Muscle of leg (tissue), 11 donors: ENCODE data around the gene UBE2Q1. TPM values are rescaled to one million over a fixed set of nuclear protein-coding genes. Genes with fewer than 3 reads are reported as not detected.

Source experiments
- DNase-seq: peaks from one replicate; pipeline ENCODE4 v3.0.0; 2013
- H3K27ac ChIP-seq: one replicate; pipeline ENCODE4 v1.5.1; 2013; ENCODE audit warnings: mild to moderate bottlenecking, low read length, control low read depth
- H3K27me3 ChIP-seq: one replicate; pipeline ENCODE4 v1.6.1; 2013; ENCODE audit warnings: low read length; ENCODE audit not compliant: control insufficient read depth, insufficient read depth
- H3K36me3 ChIP-seq: one replicate; pipeline ENCODE4 v1.6.1; 2013; ENCODE audit warnings: low read length; ENCODE audit not compliant: control insufficient read depth, insufficient read depth
- H3K4me1 ChIP-seq: one replicate; pipeline ENCODE4 v1.6.1; 2013; ENCODE audit warnings: low read length; ENCODE audit not compliant: control insufficient read depth, insufficient read depth
- H3K4me3 ChIP-seq: one replicate; pipeline ENCODE4 v1.5.1; 2013; ENCODE audit warnings: low read length, control low read depth
- H3K9me3 ChIP-seq: replicated peaks from 2 replicates; pipeline ENCODE4 v1.6.1; 2013; ENCODE audit warnings: low read depth, low read length; ENCODE audit not compliant: control insufficient read depth
- WGBS: methylation state at CpG from one replicate; pipeline ENCODE4 v1.1.5; 2013; ENCODE audit warnings: missing lambda C conversion rate; ENCODE audit not compliant: insufficient coverage; 5-methylcytosine and 5-hydroxymethylcytosine counted together
- polyA plus RNA-seq, 8 donors: library from polyadenylated mRNA; unstranded; fragments of 120-200 nt; gene quantifications; one replicate each; pipeline versions ENCODE4 v1.2.1 to v1.2.3, GENCODE V29; 2013; ENCODE audit warnings: inconsistent platforms in 1 of 8, low replicate concordance in 1 of 8; ENCODE audit not compliant: insufficient read length in 8 of 8, insufficient read depth in 1 of 8
- total RNA-seq: library from RNA; stranded (reverse); fragments of 120-200 nt; gene quantifications from one replicate; pipeline ENCODE4 v1.2.4, GENCODE V29; 2013

UBE2Q1 gene
- total and polyA plus RNA-seq, 9 donors, result 21.8 to 73.4 (median 67.8) TPM

DNA sequence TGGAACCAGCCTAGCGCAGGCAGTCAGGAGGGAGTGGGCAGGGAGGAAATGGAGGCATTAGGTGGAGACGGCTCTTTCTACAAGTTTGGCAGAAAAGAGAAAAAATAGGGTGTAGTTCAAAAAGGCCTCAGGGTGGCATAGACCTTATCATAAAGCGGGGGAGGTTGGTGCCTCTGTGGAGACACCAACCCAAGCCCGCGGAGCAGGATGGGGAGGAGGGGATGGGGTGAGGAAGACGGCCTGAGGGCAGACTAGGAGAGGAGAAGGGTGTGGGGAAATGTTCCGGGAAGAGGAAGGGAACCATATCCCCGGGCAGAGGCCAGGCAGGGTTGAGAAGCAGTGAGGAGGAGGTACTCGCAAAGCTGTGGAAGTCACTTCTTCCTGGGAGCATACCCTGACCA lies 38.9 kb downstream of the UBE2Q1 start:
- DNase-seq, result peak; percentile 26
- H3K9me3 ChIP-seq, result no peaks in the 10 kb centered on the region
- H3K36me3 ChIP-seq, result no peaks in the 10 kb centered on the region
- no peak overlapping the region for H3K27ac ChIP-seq
- peaks cover 10% of the 10 kb centered on the region for H3K27me3 ChIP-seq
- H3K4me1 ChIP-seq, result no peaks in the 10 kb centered on the region
- WGBS, result 59% methylated on average over 5 of the region's 9 CpGs
- H3K4me3 ChIP-seq, result no peak overlapping the region

DNA sequence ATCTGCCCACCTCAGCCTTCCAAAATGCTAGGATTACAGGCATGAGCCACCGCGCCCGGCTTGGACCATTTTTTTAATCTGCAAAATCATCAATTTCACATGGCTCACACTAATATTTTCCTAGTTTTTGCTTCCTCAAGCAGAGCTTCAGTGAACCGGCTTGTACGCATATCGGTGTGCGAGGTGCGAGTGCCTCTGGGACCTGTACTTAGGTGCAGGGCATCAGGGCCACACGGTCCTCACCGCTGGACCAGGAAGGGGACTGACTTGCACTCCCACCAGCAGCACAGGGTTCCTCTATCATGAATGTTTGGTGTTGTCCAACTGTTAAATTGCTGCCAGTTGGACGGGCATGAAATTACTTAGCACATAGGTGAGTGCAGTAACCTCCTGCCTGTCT lies 40.8 kb downstream of the UBE2Q1 start:
- Histone ChIP-seq H3K27ac (no peak overlapping the region), H3K9me3 (no peaks in the 10 kb centered on the region), H3K36me3 (no peaks in the 10 kb centered on the region), H3K4me1 (no peaks in the 10 kb centered on the region), H3K27me3 (peaks cover 5% of the 10 kb centered on the region), H3K4me3 (no peak overlapping the region)
- no peak for DNase-seq
- 87% methylated on average over 10 of the region's 11 CpGs for WGBS

DNA sequence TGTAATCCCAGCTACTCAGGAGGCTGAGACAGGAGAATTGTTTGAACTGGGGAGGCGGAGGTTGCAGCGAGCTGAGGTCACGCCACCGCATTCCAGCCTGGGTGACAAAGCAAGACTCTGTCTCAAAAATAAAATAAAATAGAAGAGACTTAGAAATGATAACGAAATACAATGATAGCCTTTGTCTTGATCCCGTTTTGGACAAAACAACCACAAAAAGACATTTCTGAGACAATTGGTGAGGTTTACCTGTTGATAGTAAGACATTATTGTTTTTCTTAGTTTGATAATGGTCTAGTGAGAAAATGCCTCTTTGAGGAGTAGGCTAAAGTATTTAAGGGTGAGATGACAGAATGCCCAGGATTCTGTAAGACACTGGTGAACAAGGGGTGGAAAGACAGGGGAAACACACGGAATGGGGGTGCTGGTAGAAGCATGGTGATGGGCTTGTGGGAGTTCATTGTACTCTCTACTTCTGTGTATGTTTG lies 44.4 kb downstream of the UBE2Q1 start:
- WGBS, result 92% methylated on average over 2 of the region's 7 CpGs
- Histone ChIP-seq H3K4me1 (no peaks in the 10 kb centered on the region), H3K36me3 (no peaks in the 10 kb centered on the region), H3K4me3 (no peak overlapping the region), H3K9me3 (no peaks in the 10 kb centered on the region), H3K27me3 (peaks cover 3% of the 10 kb centered on the region), H3K27ac (no peak overlapping the region)
- DNase-seq, result no peak

DNA sequence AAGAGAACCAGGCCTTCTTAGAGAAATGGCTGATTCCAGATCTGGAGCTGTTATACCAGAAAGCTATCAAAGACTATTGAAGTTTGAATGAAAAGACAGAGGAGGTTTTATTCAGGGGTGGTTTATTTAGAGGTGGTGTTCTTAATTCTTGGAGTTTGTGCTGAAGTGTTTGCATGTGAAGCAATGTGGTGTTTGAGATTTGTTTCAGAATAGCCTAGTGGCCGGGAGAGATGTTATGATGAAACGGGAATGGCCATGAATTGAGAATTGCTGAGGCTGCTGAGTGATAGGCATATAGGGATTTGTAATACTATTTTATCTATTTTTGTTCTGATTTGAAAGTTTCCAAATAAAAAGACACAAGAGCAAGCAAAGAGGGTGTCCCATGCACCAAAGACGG lies 45.7 kb downstream of the UBE2Q1 start:
- no peaks in the 10 kb centered on the region for H3K36me3 ChIP-seq
- peaks cover 5% of the 10 kb centered on the region for H3K27me3 ChIP-seq
- H3K4me1 ChIP-seq, result no peaks in the 10 kb centered on the region
- no peak overlapping the region for H3K27ac ChIP-seq
- no peak overlapping the region for H3K4me3 ChIP-seq
- no peak for DNase-seq
- H3K9me3 ChIP-seq, result no peaks in the 10 kb centered on the region
- WGBS, result no CpG with 5 or more reads among the region's 3 CpGs

DNA sequence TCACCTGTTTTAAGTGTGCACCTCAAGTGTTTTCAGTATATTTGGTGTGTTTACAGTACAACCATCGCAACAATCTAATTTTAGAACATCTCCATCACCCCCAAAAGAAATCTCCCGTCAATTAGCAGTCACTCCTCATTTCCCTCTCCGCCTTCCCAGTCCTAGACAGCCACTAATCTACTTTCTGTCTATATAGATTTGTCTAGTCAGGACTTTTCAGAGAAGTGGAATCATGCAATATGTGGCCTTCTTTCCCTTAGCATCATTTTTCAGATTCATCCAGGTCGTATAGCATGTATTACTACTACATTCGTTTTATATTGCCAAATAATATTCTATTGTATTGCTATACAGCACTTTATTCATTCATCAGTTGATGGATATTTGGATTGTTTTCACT lies 54.6 kb downstream of the UBE2Q1 start:
- peaks cover 5% of the 10 kb centered on the region for H3K9me3 ChIP-seq
- no peaks in the 10 kb centered on the region for H3K36me3 ChIP-seq
- no peak for DNase-seq
- H3K4me1 ChIP-seq, result peaks cover 2% of the 10 kb centered on the region
- H3K4me3 ChIP-seq, result no peak overlapping the region
- H3K27ac ChIP-seq, result no peak overlapping the region
- WGBS, result no CpG with 5 or more reads among the region's 5 CpGs
- H3K27me3 ChIP-seq, result peaks cover 64% of the 10 kb centered on the region

DNA sequence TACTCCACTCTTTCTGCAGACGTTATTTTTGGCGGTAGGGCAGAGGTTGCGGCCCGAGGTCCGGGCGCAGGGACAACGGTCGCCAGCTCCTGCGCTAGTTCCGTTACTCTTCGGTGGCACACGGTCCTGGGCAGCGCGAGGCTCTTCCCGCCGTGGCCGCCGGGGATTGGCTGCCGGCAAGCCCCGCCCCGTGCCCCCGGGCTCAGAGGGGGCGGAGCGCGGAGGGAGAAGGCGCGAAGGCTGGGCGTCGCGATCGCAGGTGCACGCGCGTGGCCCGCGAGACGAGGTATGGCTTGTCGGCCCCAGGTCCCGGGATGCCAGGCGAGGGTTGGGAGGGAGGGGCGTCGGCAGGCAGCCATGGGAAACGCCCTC lies 55.7 kb downstream of the UBE2Q1 start:
- Histone ChIP-seq H3K27ac (no peak overlapping the region), H3K36me3 (no peaks in the 10 kb centered on the region), H3K9me3 (peaks cover 5% of the 10 kb centered on the region), H3K27me3 (peaks cover 64% of the 10 kb centered on the region), H3K4me3 (no peak overlapping the region), H3K4me1 (peaks cover 2% of the 10 kb centered on the region)
- 15% methylated on average over 43 of the region's 43 CpGs for WGBS
- DNase-seq, result no peak

DNA sequence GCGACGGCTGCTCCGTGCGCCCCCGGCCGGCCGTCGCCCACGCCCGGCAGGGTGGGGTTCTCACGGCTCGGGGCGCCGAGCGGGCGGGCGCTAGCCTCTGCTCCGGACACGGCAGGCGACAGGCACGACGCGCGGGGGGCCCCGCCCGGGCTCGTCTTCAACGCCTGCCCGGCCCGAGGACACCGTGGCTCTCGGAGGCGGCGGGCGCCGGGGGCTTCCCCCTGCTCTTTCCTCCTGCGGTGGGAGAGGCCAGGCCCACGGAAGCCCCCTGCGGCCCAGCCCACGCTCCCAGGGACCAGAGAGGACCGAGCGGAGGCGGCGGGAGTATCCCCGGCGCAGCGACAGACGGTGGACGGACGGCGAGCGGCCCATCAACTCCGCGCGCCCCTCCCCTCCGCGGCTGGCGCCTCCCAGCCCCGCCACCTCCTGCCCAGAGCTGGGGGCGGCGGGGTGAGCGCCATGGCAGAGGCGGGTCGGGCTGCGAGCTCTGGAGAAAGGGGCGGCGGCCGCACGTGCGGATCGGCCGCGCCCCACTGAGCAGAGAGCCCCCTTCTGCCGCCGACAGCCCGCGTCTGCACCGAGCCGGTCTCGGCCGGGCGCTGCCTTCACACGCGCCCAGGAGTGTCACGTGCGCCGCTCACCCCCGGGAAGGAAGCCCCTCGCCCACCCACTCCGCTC lies 56.3 kb downstream of the UBE2Q1 start, which contains the start of the genes SHE and TDRD10:
TSS of gene SHE (minus strand) at position 347 of the 678 bp plus-strand sequence. CDS start 386 bp downstream, outside the sequence.
TSS of gene TDRD10 (plus strand) at position 154 of the 678 bp plus-strand sequence. CDS start 4,685 bp downstream, outside the sequence.
- Histone ChIP-seq H3K36me3 (no peaks in the 10 kb centered on the region), H3K4me3 (peak within 1 kb of the TSS; percentile 34), H3K27me3 (peaks cover 59% of the 10 kb centered on the region), H3K27ac (peak within 1 kb of the TSS; percentile 72), H3K4me1 (peaks cover 2% of the 10 kb centered on the region), H3K9me3 (peaks cover 5% of the 10 kb centered on the region)
- under 1% methylated on average over 87 of the region's 90 CpGs for WGBS
- peak; percentile 39 for DNase-seq

DNA sequence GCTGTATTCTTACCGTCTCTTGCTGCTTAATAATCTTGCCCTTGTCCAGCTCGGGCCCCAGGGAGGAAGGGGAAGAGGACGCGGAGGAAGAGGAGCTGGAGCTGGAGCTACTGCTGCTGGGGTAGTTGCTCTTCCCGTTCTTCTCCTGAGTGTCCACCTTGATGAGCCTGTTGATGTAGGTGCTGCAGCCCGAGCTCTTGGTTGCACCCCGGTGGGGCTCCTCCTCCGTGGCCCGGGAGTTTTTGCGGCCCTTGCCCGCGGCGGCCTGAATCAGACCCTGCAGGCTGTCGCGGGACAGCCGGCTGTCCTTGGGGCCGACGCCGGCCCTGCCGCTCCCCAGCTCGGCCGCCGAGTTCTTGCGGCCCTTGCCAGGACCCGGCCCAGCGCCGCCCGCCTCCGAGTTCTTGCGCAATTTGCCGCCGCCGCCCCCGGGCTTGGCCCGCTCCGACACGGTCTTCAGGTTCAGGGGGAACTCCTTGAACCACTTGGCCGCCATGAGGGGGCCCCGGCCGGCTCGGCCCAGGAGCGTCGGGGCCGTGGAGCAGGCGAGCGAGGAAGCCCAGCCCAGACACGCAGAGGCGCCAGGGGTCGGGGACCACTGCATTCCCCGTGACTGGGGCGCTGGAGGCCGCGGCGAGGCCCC lies 56.9 kb downstream of the UBE2Q1 start:
- peak overlapping the region; percentile 30 for H3K4me3 ChIP-seq
- H3K36me3 ChIP-seq, result no peaks in the 10 kb centered on the region
- peaks cover 60% of the 10 kb centered on the region for H3K27me3 ChIP-seq
- peaks cover 2% of the 10 kb centered on the region for H3K4me1 ChIP-seq
- peak overlapping the region; percentile 72 for H3K27ac ChIP-seq
- DNase-seq, result no peak
- peaks cover 5% of the 10 kb centered on the region for H3K9me3 ChIP-seq
- under 1% methylated on average over 53 of the region's 54 CpGs for WGBS

DNA sequence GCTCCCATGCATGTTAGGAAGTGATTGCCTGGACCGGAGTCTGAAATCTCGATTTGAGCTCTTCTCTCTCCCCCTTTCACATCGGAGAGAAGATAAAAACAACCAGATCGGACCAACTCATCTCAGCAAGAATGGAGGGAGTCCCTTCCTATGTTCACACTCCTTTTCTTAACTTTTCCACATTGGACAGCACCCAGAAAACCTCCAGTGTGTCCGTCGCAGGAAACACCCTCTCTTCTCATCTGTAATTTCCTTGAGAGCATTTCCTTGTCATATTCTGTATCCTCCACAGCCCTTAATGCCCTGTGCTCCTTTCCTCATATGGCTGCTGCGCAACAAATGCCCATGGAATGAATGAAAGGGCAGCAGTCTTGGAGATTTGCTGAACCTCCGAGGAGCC lies 57.9 kb downstream of the UBE2Q1 start:
- Histone ChIP-seq H3K9me3 (no peaks in the 10 kb centered on the region), H3K36me3 (no peaks in the 10 kb centered on the region), H3K4me1 (peaks cover 2% of the 10 kb centered on the region), H3K27ac (peak overlapping the region; percentile 47), H3K4me3 (peak overlapping the region; percentile 30), H3K27me3 (peaks cover 59% of the 10 kb centered on the region)
- DNase-seq, result no peak
- 81% methylated on average over 6 of the region's 8 CpGs for WGBS

DNA sequence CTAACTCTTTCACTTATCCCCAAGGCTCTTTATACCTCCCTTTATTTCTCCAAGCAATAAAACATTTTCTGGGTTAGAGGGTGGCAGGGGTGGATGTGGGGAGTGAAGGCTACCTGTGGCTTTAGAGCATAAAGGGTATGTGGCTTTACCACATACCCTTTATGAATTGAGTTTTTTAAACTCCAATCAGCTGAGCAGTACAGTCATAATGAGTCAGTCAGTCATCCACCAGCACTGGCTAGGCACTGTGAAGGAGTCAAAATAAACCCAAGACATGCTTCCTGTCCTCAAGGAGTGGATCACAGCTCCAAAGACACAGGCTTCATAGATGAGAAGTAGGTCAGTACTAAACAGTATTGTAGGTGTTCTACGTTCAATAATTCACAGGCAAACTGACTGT lies 59.0 kb downstream of the UBE2Q1 start:
- Histone ChIP-seq H3K9me3 (no peaks in the 10 kb centered on the region), H3K4me1 (peaks cover 4% of the 10 kb centered on the region), H3K27me3 (peaks cover 60% of the 10 kb centered on the region), H3K36me3 (no peaks in the 10 kb centered on the region), H3K27ac (no peak overlapping the region), H3K4me3 (peak overlapping the region; percentile 9)
- DNase-seq, result no peak
- WGBS, result no CpG with 5 or more reads among the region's 1 CpG
